GM18868 (cell line): Measurements from ENCODE around the gene CTAG2.
"Not testable (repeated sequence)": the region's sequence is repeated elsewhere in the genome, so short reads cannot be mapped to it uniquely, and the experiment has no call there.

Source experiments
- ATAC-seq: cut with Tn5 transposase; IDR thresholded peaks from one replicate; pipeline ENCODE4 v1.9.1; 2021; ENCODE audit warnings: mild to moderate bottlenecking, moderate library complexity; ENCODE audit not compliant: unreplicated experiment

Gene CTAG2

GRCh38 chrX:154653413-154653812 is at the start of gene CTAG2:
Gene CTAG2, minus strand, starts transcription at chrX:154653579. Its CDS starts 64 bp downstream, at chrX:154653515.
- ATAC-seq = not testable (repeated sequence)

GRCh38 chrX:154698630-154699248 is 45.4 kb upstream of the CTAG2 start:
- ATAC-seq = no peak

GRCh38 chrX:154696676-154697045 is 43.3 kb upstream of the CTAG2 start:
- ATAC-seq = no peak

- no peak for ATAC-seq
These were observed 42.7 kb upstream of the CTAG2 start for GRCh38 chrX:154695911-154696675.

GRCh38 chrX:154693394-154693793 is 40.0 kb upstream of the CTAG2 start:
- no peak for ATAC-seq

GRCh38 chrX:154690438-154690837 is 37.1 kb upstream of the CTAG2 start:
- ATAC-seq = not testable (repeated sequence)

GRCh38 chrX:154672084-154672483 is 18.7 kb upstream of the CTAG2 start:
- ATAC-seq = not testable (repeated sequence)

GRCh38 chrX:154670848-154671247 is 17.5 kb upstream of the CTAG2 start:
- not testable (repeated sequence) for ATAC-seq

- ATAC-seq = no peak
These were observed 8.5 kb upstream of the CTAG2 start for GRCh38 chrX:154661899-154662298.

GRCh38 chrX:154661170-154661569 is 7.8 kb upstream of the CTAG2 start:
- ATAC-seq = no peak

GRCh38 chrX:154660541-154660940 is 7.2 kb upstream of the CTAG2 start:
- ATAC-seq = no peak

GRCh38 chrX:154658957-154659356 is 5.6 kb upstream of the CTAG2 start:
- ATAC-seq = no peak

- ATAC-seq = no peak
These were observed 4.8 kb upstream of the CTAG2 start for GRCh38 chrX:154658187-154658586.

- no peak for ATAC-seq
These were observed 3.9 kb upstream of the CTAG2 start for GRCh38 chrX:154657226-154657805.

- ATAC-seq = no peak
These were observed 2.4 kb upstream of the CTAG2 start for GRCh38 chrX:154655786-154656185.

- no peak for ATAC-seq
These were observed 2.0 kb upstream of the CTAG2 start for GRCh38 chrX:154655346-154655745.

GRCh38 chrX:154654925-154655324 is 1.5 kb upstream of the CTAG2 start:
- no peak for ATAC-seq

GRCh38 chrX:154654372-154654771 is 993 bp upstream of the CTAG2 start:
- ATAC-seq = no peak

GRCh38 chrX:154653048-154653401 is 354 bp downstream of the CTAG2 start:
- ATAC-seq = no peak

GRCh38 chrX:154652311-154653047 is 900 bp downstream of the CTAG2 start:
- no peak for ATAC-seq

- ATAC-seq = no peak
These were observed 3.2 kb downstream of the CTAG2 start for GRCh38 chrX:154650221-154650510.
